Measurements from ENCODE around the gene TSPAN9.

- TF ChIP-seq SIN3A (IDR thresholded peaks at IDR 0.05; ENCODE audit: borderline replicate concordance, insufficient read depth, low read length) (no peak), POLR2AphosphoS5 (IDR thresholded peaks at IDR 0.05; ENCODE audit: low read depth, low read length) (no peak), FOXP2 (optimal IDR thresholded peaks at IDR 0.05; ENCODE audit: borderline replicate concordance, extremely low read depth, extremely low read length, insufficient read depth) (no peak), TAF1 (IDR thresholded peaks at IDR 0.05; ENCODE audit: borderline replicate concordance, insufficient read depth, low read length) (no peak), REST (IDR thresholded peaks at IDR 0.05; ENCODE audit: insufficient read depth in 1 of 2, low read depth in 2 of 2, low read length in 2 of 2) (no peak)
Measured at GRCh38 chr12:3173912-3174311, 96.7 kb downstream of the TSPAN9 start.
